ENCODE results near the gene CAST.

CAST gene

GRCh38 chr5:96745844-96746531 is 83.8 kb downstream of the CAST start (continued):
- TF ChIP-seq PATZ1 (tag by site-specific recombination; IDR thresholded peaks at IDR 0.05) (peak; percentile 73), ZNF350 (tag by site-specific recombination; IDR thresholded peaks at IDR 0.05) (no peak), ZSCAN18 (tag by site-specific recombination; IDR thresholded peaks at IDR 0.05) (no peak), ZNF157 (tag by site-specific recombination; IDR thresholded peaks at IDR 0.05) (no peak), ZBTB11 (tag by site-specific recombination; conservative IDR thresholded peaks at IDR 0.05; ENCODE audit: low read depth) (no peak), INSM2 (tag by site-specific recombination; IDR thresholded peaks at IDR 0.05) (peak; percentile 96), ZNF768 (tag by site-specific recombination; IDR thresholded peaks at IDR 0.05) (peak; percentile 83), ZNF292 (tag by site-specific recombination; IDR thresholded peaks at IDR 0.05; ENCODE audit: borderline replicate concordance, low read depth) (no peak), ZNF792 (tag by site-specific recombination; IDR thresholded peaks at IDR 0.05) (no peak), ZNF548 (tag by site-specific recombination; IDR thresholded peaks at IDR 0.05) (no peak), FEZF1 (tag by site-specific recombination; IDR thresholded peaks at IDR 0.05) (peak; percentile 99), ZNF214 (tag by site-specific recombination; IDR thresholded peaks at IDR 0.05; ENCODE audit: borderline replicate concordance) (no peak), HOXC10 (CRISPR knock-in tag; IDR thresholded peaks at IDR 0.05) (no peak), ZNF248 (tag by site-specific recombination; IDR thresholded peaks at IDR 0.05) (no peak), ZNF416 (tag by site-specific recombination; IDR thresholded peaks at IDR 0.05) (no peak), BCL11B (tag by site-specific recombination; IDR thresholded peaks at IDR 0.05; ENCODE audit: low read depth) (peak; percentile 97), ZBTB7A (tag by site-specific recombination; IDR thresholded peaks at IDR 0.05; ENCODE audit: low read depth) (peak; percentile 83; the same call in 1 of the 2 replicates), GLI4 (tag by site-specific recombination; IDR thresholded peaks at IDR 0.05) (no peak), SETDB1 (IDR thresholded peaks at IDR 0.05; ENCODE audit: insufficient read length, low read length) (peak; percentile 47), ZNF132 (tag by site-specific recombination; IDR thresholded peaks at IDR 0.05; ENCODE audit: borderline replicate concordance) (no peak), PRDM10 (tag by site-specific recombination; IDR thresholded peaks at IDR 0.05) (peak; percentile 87), SP3 (tag by site-specific recombination; IDR thresholded peaks at IDR 0.05) (no peak; the same call in 1 of the 2 replicates), ZNF488 (tag by site-specific recombination; IDR thresholded peaks at IDR 0.05) (no peak), SCRT2 (tag by site-specific recombination; IDR thresholded peaks at IDR 0.05) (peak; percentile 67), ZNF274 (IDR thresholded peaks at IDR 0.05; ENCODE audit: low read length) (no peak), ZNF274 (tag by site-specific recombination; IDR thresholded peaks at IDR 0.05; ENCODE audit: borderline replicate concordance) (no peak), ZFHX2 (tag by site-specific recombination; conservative IDR thresholded peaks at IDR 0.05) (no peak)

Measured in HEK293 (cell line).